Activated CD8-positive, alpha-beta T cell treated with anti-CD3 and anti-CD28 coated beads for 36 hours (primary cell): ENCODE results near the gene LRSAM1. TPM values are rescaled to one million over a fixed set of nuclear protein-coding genes. Genes with fewer than 3 reads are reported as not detected.
A peak's percentile ranks its signal among the peaks of the same experiment; 100 is the strongest.

Experiments used
- ATAC-seq: fragments of 200-7000 bp; cut with Tn5 transposase; one replicate; pipeline ENCODE4 v1.10.0; 2021; ENCODE audit warnings: mild to moderate bottlenecking, moderate library complexity
- CTCF ChIA-PET: fragments of 350-600 bp; sonication (Branson Sonifier 250); formaldehyde crosslinking; loops from one replicate; lab custom pipeline; 2021; ENCODE audit warnings: antibody characterized with exemption; lab: Charles Lee
- POLR2A ChIA-PET: fragments of 350-600 bp; sonication (Branson Sonifier 250); formaldehyde crosslinking; loops from one replicate; lab custom pipeline; 2021; ENCODE audit warnings: antibody characterized with exemption; lab: Charles Lee
- DNase-seq: peaks from one replicate; pipeline ENCODE4 v3.0.0-alpha.2; 2020
- H3K27ac Mint-ChIP-seq: one replicate; pipeline ENCODE4 v1.8.0; 2021; ENCODE audit warnings: mild to moderate bottlenecking, mixed read lengths
- H3K27me3 Mint-ChIP-seq: one replicate; pipeline ENCODE4 v1.8.0; 2021; ENCODE audit warnings: mixed read lengths
- H3K36me3 Mint-ChIP-seq: one replicate; pipeline ENCODE4 v1.8.0; 2021; ENCODE audit warnings: low read depth, mixed read lengths
- H3K4me1 Mint-ChIP-seq: one replicate; pipeline ENCODE4 v1.8.0; 2021; ENCODE audit warnings: low read depth, mixed read lengths
- H3K4me3 Mint-ChIP-seq: one replicate; pipeline ENCODE4 v1.8.0; 2021; ENCODE audit warnings: mild to moderate bottlenecking, moderate library complexity, mixed read lengths
- H3K9me3 Mint-ChIP-seq: one replicate; pipeline ENCODE4 v1.8.0; 2021; ENCODE audit warnings: mixed read lengths
- intact Hi-C: fragments of 100-400 bp; cut with micrococcal nuclease; formaldehyde crosslinking; loops from one replicate; pipeline ENCODE4 v1.10.0; 2022
- total RNA-seq, 2 experiments: library from RNA; stranded (reverse); gene quantifications; one replicate each; pipeline ENCODE4 v1.2.3, GENCODE V29; 2021
- TF ChIP-seq, protein P1 (sequence below): fragments of 200-600 bp; IDR thresholded peaks from one replicate; pipeline ENCODE4 v1.8.0; 2022; ENCODE audit warnings: antibody characterized with exemption, mild to moderate bottlenecking

Gene LRSAM1
- total RNA-seq, 2 experiments from 2014 or later, result 17.1 to 18.6 TPM

DNA sequence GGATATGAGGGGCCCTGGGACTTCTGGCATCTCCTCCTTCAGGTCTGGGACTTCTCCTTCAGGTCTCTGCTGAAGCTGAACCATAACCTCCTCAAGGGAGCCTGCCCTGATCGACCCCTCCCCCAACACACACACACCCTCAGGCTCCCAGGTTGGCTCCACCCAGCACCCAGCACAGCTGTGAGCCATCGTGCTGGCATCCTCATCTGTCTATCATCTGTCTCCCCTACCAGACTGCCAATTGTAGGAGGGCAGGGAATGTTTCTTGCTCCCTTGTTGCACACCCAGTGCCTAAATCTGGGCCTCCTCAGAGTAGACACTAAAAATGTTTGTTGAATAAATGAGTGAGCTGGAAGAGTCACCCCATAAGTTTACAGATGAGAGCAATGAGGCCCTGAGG lies 71.4 kb downstream of the LRSAM1 start:
- POLR2A ChIA-PET, result interaction anchor here (1.1 kb wide), 1 partner anchor 193 kb away, joined by 3 read pairs; the partner anchor contains the start of gene PTRH1
- peaks cover 6% of the 10 kb centered on the region for H3K4me1 Mint-ChIP-seq
- no peaks in the 10 kb centered on the region for H3K27me3 Mint-ChIP-seq
- DNase-seq, result no peak
- intact Hi-C loops, result no loop called here
- peaks cover 26% of the 10 kb centered on the region for H3K9me3 Mint-ChIP-seq
- no peak overlapping the region for H3K27ac Mint-ChIP-seq
- CTCF ChIA-PET, result interaction anchor here (0.9 to 1.3 kb wide), 5 partner anchors 8 to 165 kb away, joined by 3 to 4 read pairs (median 3); no protein-coding TSS in a partner anchor
- H3K4me3 Mint-ChIP-seq, result no peak overlapping the region
- peaks cover 33% of the 10 kb centered on the region for H3K36me3 Mint-ChIP-seq
- TF ChIP-seq, protein P1, sequence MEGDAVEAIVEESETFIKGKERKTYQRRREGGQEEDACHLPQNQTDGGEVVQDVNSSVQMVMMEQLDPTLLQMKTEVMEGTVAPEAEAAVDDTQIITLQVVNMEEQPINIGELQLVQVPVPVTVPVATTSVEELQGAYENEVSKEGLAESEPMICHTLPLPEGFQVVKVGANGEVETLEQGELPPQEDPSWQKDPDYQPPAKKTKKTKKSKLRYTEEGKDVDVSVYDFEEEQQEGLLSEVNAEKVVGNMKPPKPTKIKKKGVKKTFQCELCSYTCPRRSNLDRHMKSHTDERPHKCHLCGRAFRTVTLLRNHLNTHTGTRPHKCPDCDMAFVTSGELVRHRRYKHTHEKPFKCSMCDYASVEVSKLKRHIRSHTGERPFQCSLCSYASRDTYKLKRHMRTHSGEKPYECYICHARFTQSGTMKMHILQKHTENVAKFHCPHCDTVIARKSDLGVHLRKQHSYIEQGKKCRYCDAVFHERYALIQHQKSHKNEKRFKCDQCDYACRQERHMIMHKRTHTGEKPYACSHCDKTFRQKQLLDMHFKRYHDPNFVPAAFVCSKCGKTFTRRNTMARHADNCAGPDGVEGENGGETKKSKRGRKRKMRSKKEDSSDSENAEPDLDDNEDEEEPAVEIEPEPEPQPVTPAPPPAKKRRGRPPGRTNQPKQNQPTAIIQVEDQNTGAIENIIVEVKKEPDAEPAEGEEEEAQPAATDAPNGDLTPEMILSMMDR, result no peak
- no peak for ATAC-seq

GRCh38 chr9:127523312-127523851 lies 72.1 kb downstream of the LRSAM1 start:
- peaks cover 33% of the 10 kb centered on the region for H3K36me3 Mint-ChIP-seq
- H3K4me1 Mint-ChIP-seq, result peaks cover 6% of the 10 kb centered on the region
- DNase-seq (peak; percentile 76), ATAC-seq (no peak)
- no peak overlapping the region for H3K4me3 Mint-ChIP-seq
- TF ChIP-seq, protein P1, result peak; percentile 81
- no peak overlapping the region for H3K27ac Mint-ChIP-seq
- ChIA-PET CTCF (interaction anchor here (0.9 to 1.3 kb wide), 5 partner anchors 9 to 165 kb away, joined by 3 to 4 read pairs (median 3); no protein-coding TSS in a partner anchor), POLR2A (interaction anchor here (1.1 kb wide), 1 partner anchor 192 kb away, joined by 3 read pairs; the partner anchor contains the start of gene PTRH1)
- peaks cover 26% of the 10 kb centered on the region for H3K9me3 Mint-ChIP-seq
- intact Hi-C loops, result no loop called here
- H3K27me3 Mint-ChIP-seq, result no peaks in the 10 kb centered on the region

GRCh38 chr9:127524373-127524772 lies 73.1 kb downstream of the LRSAM1 start:
- intact Hi-C loops, result no loop called here
- DNase-seq (no peak), ATAC-seq (no peak)
- no peak overlapping the region for H3K27ac Mint-ChIP-seq
- ChIA-PET POLR2A (no interaction called here), CTCF (interaction anchor here (2.2 to 4.7 kb wide), 3 partner anchors 20 to 210 kb away, joined by 11 to 23 read pairs (median 17); partner anchors contain the start of gene TOR2A)
- H3K4me1 Mint-ChIP-seq, result peaks cover 3% of the 10 kb centered on the region
- no peak overlapping the region for H3K4me3 Mint-ChIP-seq
- H3K36me3 Mint-ChIP-seq, result peaks cover 33% of the 10 kb centered on the region
- H3K9me3 Mint-ChIP-seq, result peaks cover 26% of the 10 kb centered on the region
- H3K27me3 Mint-ChIP-seq, result no peaks in the 10 kb centered on the region
- TF ChIP-seq, protein P1, result no peak

DNA sequence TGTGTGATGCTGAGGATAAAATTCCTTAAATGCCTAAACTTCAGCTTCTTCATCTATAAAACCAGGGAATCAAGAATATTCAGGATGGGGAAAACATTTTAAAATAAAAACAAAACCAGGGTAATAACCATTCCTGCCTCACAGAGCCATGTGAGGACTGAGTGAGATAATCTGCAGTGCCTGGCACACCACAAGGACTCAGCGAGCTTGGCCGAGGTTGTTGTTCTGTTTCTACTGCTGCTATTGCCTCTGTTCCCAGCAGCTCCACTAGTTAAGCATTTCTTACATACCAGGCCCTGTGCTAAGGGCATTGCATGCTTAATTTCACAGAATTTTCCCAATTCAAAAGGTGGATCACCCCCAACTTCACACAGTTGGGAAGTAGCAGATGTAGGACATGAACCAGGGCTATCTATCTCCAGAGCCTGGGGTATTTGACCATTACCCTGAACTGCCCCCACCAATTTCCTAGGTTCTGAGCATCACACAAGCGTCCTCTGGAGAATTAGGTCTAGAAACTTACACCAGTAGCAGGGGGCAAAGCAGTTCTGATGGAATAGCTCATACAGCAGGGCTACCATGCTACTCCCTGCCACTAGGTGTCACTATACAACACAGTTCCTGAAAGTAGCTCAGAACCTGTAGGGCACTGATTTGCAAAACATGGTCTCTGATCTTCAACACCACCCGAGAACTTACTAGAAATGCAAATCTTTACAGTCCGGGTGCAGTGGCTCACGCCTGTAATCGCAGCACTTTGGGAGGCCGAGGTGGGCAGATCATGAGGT lies 74.3 kb downstream of the LRSAM1 start:
- intact Hi-C loops, result no loop called here

More for the DNA sequence above, 74.3 kb downstream of the LRSAM1 start:
- H3K27me3 Mint-ChIP-seq, result no peaks in the 10 kb centered on the region
- peaks cover 33% of the 10 kb centered on the region for H3K36me3 Mint-ChIP-seq
- TF ChIP-seq, protein P1, result peak; percentile 74
- peak; percentile 55 for DNase-seq
- H3K4me3 Mint-ChIP-seq, result no peak overlapping the region
- peaks cover 26% of the 10 kb centered on the region for H3K9me3 Mint-ChIP-seq
- H3K4me1 Mint-ChIP-seq, result no peaks in the 10 kb centered on the region
- ChIA-PET POLR2A (interaction anchor here (0.6 to 1.4 kb wide), 4 partner anchors 54 to 311 kb away, joined by 3 to 5 read pairs (median 3); no protein-coding TSS in a partner anchor), CTCF (interaction anchor here (0.6 to 4.7 kb wide), 32 partner anchors 9 to 400 kb away, joined by 3 to 23 read pairs (median 4); partner anchors contain the start of gene TOR2A)
- peak; percentile 68 for ATAC-seq
- no peak overlapping the region for H3K27ac Mint-ChIP-seq
